ENCODE data around the gene FGFBP1. TPM values are rescaled to one million over a fixed set of nuclear protein-coding genes. Genes with fewer than 3 reads are reported as not detected.

The FGFBP1 gene
- total RNA-seq, 1 experiment from 2014 or later, result 30.8 TPM

- H3K79me2 ChIP-seq (ENCODE audit: low read depth), result no peaks in the 10 kb centered on the region
- H3K4me2 ChIP-seq, result no peak overlapping the region
- H3K27me3 ChIP-seq (ENCODE audit: insufficient read depth, low read depth), result no peaks in the 10 kb centered on the region
- no peak overlapping the region for H3K4me3 ChIP-seq
- no peaks in the 10 kb centered on the region for H3K9me2 ChIP-seq (ENCODE audit: insufficient read depth)
- H3K4me1 ChIP-seq (replicated peaks; ENCODE audit: insufficient read depth), result peaks cover 70% of the 10 kb centered on the region
- TF ChIP-seq EZH2 (IDR thresholded peaks at IDR 0.05; ENCODE audit: low read depth) (no peak), CTCF (conservative IDR thresholded peaks at IDR 0.05) (no peak)
- POLR2A ChIA-PET (ENCODE audit: unreplicated experiment), result no interaction called here
- no peaks in the 10 kb centered on the region for H3K36me3 ChIP-seq (ENCODE audit: low read depth)
- no TSS peak for BruUV-seq (replicated peaks)
- H3K9me3 ChIP-seq (ENCODE audit: insufficient read depth, low read depth), result peaks cover 6% of the 10 kb centered on the region; the same call in 1 of the 2 replicates
- H2AFZ ChIP-seq, result no peak overlapping the region
- H3K27ac ChIP-seq, result peak overlapping the region; percentile 58
- no peaks in the 10 kb centered on the region for H4K20me1 ChIP-seq (ENCODE audit: insufficient read depth)
- CTCF ChIA-PET, result no interaction called here
- peak in 1 of 2 experiments; percentile 67 for DNase-seq
- H3F3A ChIP-seq (ENCODE audit: insufficient read depth, low read depth), result peaks cover 49% of the 10 kb centered on the region
- intact Hi-C loops (cut with micrococcal nuclease; ENCODE audit: unreplicated experiment), result no loop called here
These were observed 28.2 kb downstream of the FGFBP1 start for GRCh38 chr4:15910155-15910940.

- ChIA-PET CTCF (no interaction called here), POLR2A (ENCODE audit: unreplicated experiment) (no interaction called here)
- Histone ChIP-seq H4K20me1 (ENCODE audit: insufficient read depth) (no peaks in the 10 kb centered on the region), H3K79me2 (ENCODE audit: low read depth) (no peaks in the 10 kb centered on the region), H3K9me2 (ENCODE audit: insufficient read depth) (no peaks in the 10 kb centered on the region), H3K4me2 (no peak overlapping the region), H3K4me3 (no peak overlapping the region), H3K36me3 (ENCODE audit: low read depth) (no peaks in the 10 kb centered on the region), H3K9me3 (ENCODE audit: insufficient read depth, low read depth) (peaks cover 15% of the 10 kb centered on the region; the same call in 1 of the 2 replicates), H3F3A (ENCODE audit: insufficient read depth, low read depth) (peaks cover 29% of the 10 kb centered on the region), H2AFZ (no peak overlapping the region), H3K27me3 (ENCODE audit: insufficient read depth, low read depth) (no peaks in the 10 kb centered on the region), H3K27ac (peak overlapping the region; percentile 94), H3K4me1 (replicated peaks; ENCODE audit: insufficient read depth) (peaks cover 54% of the 10 kb centered on the region)
- intact Hi-C loops (cut with micrococcal nuclease; ENCODE audit: unreplicated experiment), result loop anchor here (2.0 to 5.0 kb wide), 2 partner anchors 217 to 235 kb away; no protein-coding TSS in a partner anchor
- DNase-seq, result no peak
- TF ChIP-seq CTCF (conservative IDR thresholded peaks at IDR 0.05) (no peak), EZH2 (IDR thresholded peaks at IDR 0.05; ENCODE audit: low read depth) (no peak)
- no TSS peak for BruUV-seq (replicated peaks)
These were observed 31.1 kb downstream of the FGFBP1 start for GRCh38 chr4:15907430-15907829.

GRCh38 chr4:15906020-15906443 lies 32.5 kb downstream of the FGFBP1 start:
- peak; percentile 96 to 98 for DNase-seq
- Histone ChIP-seq H3K36me3 (ENCODE audit: low read depth) (no peaks in the 10 kb centered on the region), H3F3A (ENCODE audit: insufficient read depth, low read depth) (peaks cover 18% of the 10 kb centered on the region), H3K27me3 (ENCODE audit: insufficient read depth, low read depth) (no peaks in the 10 kb centered on the region), H2AFZ (no peak overlapping the region), H3K79me2 (ENCODE audit: low read depth) (no peaks in the 10 kb centered on the region), H3K4me1 (replicated peaks; ENCODE audit: insufficient read depth) (peaks cover 43% of the 10 kb centered on the region), H3K9me3 (ENCODE audit: insufficient read depth, low read depth) (peaks cover 13% of the 10 kb centered on the region; the same call in 1 of the 2 replicates), H3K4me2 (peak overlapping the region; percentile 78), H4K20me1 (ENCODE audit: insufficient read depth) (no peaks in the 10 kb centered on the region), H3K27ac (peak overlapping the region; percentile 94), H3K4me3 (peak overlapping the region; percentile 46; the same call in 1 of the 2 replicates), H3K9me2 (ENCODE audit: insufficient read depth) (no peaks in the 10 kb centered on the region)
- TF ChIP-seq CTCF (conservative IDR thresholded peaks at IDR 0.05) (no peak), EZH2 (IDR thresholded peaks at IDR 0.05; ENCODE audit: low read depth) (no peak)
- ChIA-PET POLR2A (ENCODE audit: unreplicated experiment) (interaction anchor here (0.6 to 0.9 kb wide), 6 partner anchors 12 to 1187 kb away, joined by 3 to 6 read pairs (median 4); no protein-coding TSS in a partner anchor), CTCF (interaction anchor here (0.6 to 1.5 kb wide), 4 partner anchors 12 to 100 kb away, joined by 3 to 17 read pairs (median 8); no protein-coding TSS in a partner anchor)
- no TSS peak for BruUV-seq (replicated peaks)
- intact Hi-C loops (cut with micrococcal nuclease; ENCODE audit: unreplicated experiment), result loop anchor here (1.0 to 5.0 kb wide), 6 partner anchors 12 to 236 kb away; no protein-coding TSS in a partner anchor
